GM19035 (cell line): ENCODE measurements around the gene PRKAR1B.
"Not testable (repeated sequence)": the region's sequence is repeated elsewhere in the genome, so short reads cannot be mapped to it uniquely, and the experiment has no call there.

Experiments
- ATAC-seq: cut with Tn5 transposase; IDR thresholded peaks from one replicate; pipeline ENCODE4 v1.9.1; 2021; ENCODE audit not compliant: unreplicated experiment

The PRKAR1B gene

GRCh38 chr7:757741-758163 is 30.7 kb upstream of the PRKAR1B start:
- ATAC-seq: no peak

DNA sequence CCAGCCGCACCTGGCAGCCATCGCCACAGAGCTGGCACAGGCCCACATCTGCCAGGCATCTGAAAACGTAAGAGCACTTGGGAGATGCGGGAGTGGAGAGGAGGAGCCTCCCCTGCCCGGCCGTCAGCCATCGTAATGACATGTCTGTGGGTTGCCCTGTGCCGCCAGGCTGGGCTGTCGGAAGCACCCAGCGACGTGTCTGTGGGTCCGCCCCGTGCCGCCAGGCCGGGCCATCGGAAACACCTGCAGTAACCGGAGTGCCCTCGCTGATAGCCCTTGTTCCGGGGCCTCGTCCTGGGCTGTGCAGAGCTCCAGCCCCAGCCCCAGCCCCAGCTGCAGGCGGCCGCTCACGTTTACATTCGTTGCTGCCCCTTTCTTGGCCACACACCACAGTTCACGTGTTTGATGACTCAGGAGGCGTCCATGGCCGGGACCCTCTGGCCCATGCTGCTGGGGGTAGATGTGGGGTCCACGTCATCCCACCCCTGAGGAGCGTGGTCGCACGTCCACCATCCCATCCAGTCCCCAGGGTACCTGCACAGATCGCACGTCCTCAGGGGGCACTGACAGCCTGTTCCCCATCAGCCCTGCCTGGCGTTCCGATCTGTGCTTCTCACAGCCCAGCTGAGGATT is 30.0 kb upstream of the PRKAR1B start:
- no peak for ATAC-seq

GRCh38 chr7:756231-756927 is 29.3 kb upstream of the PRKAR1B start:
- no peak for ATAC-seq

- no peak for ATAC-seq
These were observed 28.3 kb upstream of the PRKAR1B start for GRCh38 chr7:755413-755805.

GRCh38 chr7:754531-755412 is 27.7 kb upstream of the PRKAR1B start:
- ATAC-seq: no peak

DNA sequence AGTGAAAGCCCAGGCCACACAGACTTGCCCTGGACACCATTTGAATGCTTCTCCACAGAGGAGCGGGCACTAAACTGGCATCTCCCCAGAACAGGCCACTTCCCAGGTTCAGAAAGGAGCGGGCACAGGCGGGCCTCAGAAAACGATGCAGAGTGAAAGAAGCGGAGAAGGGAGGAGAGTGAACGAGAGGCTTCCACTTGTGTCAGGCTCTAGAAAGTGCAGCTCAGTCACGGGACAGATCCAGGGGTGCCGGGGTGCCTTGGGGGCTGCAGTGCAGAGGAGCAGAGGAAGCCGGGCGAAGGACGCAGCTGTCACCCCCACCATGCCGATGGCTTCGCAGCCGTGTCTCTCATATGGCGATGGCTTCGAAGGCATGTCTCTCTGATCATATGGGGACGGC is 26.1 kb upstream of the PRKAR1B start:
- no peak for ATAC-seq

GRCh38 chr7:752256-752655 is 25.2 kb upstream of the PRKAR1B start:
- ATAC-seq: not testable (repeated sequence)

DNA sequence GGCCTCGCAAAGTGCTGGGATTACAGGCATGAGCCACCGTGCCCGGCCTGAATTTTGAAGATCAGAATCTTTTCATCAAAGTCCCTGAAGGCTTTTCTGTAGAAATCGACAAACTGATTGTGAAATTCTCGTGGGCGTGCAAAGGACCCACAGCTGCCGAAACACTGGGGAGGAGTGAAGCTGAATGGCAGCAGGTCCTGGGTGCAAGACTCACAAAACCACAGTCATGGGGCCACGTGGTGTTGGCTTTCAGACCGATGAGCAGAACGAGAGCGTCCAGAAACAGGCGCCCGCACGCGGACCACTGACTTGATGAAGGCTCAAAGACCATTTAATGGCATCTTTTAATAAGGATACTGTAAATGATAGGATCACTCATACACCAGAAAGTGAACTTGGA is 24.7 kb upstream of the PRKAR1B start:
- no peak for ATAC-seq

DNA sequence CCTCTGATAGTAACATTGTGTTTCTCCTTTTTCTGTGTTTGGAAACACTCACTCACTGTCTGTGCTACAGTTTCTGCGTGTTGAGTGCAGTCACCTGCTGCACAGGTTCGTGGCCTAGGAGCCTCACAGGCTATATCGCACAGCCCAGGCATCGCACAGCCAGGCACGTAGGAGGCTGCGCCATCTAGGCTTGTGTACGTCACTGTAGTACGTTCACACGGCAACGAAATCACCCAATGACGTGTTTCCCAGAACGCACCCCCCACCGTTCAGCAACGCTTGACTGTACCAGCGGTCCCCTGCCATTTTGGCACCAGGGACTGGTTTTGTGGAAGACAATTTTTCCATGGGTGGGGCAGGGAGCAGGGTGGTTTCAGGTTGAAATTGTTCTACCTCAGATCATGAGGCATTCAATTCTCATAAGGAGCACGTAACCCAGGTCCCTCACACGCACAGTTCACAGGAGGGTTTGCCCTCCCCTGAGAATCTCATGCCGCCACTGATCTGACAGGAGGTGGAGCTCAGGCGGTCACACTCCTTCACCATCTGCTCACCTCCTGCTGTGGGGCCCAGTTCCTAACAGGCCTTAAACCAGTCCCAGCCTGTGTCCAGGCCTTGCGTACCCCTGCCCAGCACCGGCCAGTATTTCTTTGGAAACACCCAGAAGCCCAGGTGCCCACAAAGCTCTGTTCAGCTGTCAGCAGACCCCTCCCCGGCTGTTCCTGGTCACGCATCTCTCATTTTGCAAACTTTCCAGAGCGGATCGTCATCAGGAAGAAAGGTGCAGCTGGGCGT is 23.2 kb upstream of the PRKAR1B start:
- no peak for ATAC-seq

- no peak for ATAC-seq
These were observed 22.1 kb upstream of the PRKAR1B start for GRCh38 chr7:749140-749551.

- no peak for ATAC-seq
These were observed 21.4 kb upstream of the PRKAR1B start for GRCh38 chr7:748446-748845.

GRCh38 chr7:747186-747585 is 20.1 kb upstream of the PRKAR1B start:
- ATAC-seq: no peak

DNA sequence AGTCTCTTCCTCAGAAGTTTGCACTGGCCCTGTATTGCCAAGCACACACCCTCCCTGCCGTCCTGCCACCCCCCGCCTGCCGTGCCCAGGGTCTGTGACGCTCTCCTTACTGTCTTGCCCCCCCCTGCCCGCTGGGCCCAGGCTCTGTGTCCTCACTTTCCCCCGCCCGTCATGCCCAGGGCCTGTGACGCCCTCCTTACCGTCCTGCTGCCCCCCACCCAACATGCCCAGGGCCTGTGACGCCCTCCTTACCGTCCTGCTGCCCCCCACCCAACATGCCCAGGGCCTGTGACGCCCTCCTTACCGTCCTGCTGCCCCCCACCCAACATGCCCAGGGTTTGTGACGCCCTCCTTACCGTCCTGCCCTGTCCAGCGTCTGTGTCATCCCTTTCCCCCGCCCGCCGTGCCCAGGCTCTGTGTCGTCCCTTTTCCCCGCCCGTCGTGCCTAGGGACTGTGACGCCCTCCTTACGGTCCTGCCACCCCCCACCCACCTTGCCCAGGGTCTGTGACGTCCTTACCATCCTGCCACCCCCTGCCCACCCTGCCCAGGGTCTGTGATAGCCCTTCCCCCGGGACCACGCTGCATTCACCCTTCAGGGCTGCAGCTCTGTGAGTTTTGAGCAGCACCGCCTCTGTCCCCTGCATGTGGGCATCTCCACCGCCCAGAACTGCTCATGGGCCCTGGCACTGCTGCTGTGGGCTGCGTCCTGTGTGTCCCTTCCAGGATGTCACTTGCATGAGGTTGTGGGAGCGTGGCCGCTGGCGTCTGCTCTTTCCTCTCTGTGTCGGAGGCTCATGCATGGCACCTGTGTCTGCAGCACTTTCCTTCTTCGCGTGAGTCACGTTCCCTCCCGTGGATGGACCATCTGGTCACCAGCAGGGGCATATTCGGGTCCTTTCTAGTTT is 19.3 kb upstream of the PRKAR1B start:
- no peak for ATAC-seq

- no peak for ATAC-seq
These were observed 18.5 kb upstream of the PRKAR1B start for GRCh38 chr7:745431-746154.

GRCh38 chr7:744854-745430 is 17.9 kb upstream of the PRKAR1B start:
- no peak for ATAC-seq

- ATAC-seq: not testable (repeated sequence)
These were observed 17.0 kb upstream of the PRKAR1B start for GRCh38 chr7:744128-744520.

DNA sequence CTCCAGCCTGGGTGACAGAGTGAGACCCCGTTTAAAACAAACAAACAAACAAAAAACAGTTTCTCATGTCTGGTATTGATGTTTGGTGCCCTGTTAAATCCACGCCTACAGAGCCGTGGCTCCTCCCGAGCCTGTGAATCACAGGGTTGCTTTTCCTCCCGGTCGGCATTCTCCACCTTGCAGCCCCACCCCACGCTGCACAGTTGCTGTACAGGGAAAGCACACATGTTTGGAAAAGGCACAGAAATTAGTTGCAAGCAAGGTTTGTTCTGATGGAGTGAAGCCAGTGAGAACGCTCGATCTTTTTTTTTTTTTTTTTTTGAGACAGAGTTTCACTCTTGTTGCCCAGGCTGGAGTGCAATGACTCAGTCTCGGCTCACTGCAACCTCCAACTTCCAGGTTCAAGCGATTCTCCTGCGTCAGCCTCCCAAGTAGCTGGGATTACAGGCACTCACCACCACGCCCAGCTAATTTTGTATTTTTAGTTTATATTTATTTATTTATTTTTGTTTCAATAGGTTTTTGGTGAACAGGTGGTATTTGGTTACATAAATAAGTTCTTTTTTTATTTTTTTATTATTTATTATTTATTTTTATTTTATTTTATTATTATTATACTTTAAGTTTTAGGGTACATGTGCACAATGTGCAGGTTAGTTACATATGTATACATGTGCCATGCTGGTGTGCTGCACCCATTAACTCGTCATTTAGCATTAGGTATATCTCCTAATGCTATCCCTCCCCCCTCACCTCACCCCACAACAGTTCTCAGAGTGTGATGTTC is 16.5 kb upstream of the PRKAR1B start:
- not testable (repeated sequence) for ATAC-seq

DNA sequence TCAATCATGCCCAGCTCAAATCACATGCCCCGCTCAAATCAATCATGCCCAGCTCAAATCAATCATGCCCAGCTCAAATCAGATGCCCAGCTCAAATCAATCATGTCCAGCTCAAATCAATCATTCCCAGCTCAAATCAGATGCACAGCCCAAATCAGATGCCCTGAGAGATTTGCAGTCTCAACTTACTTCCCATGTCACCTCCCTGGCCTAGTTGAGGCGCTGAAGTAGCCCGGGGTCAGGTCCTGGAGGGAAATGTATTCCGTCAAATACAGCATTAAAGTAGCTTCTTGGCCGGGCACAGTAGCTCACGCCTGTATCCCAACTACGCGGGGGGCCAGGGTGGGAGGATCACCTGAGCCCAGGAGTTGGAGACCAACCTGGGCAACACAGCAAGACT is 15.7 kb upstream of the PRKAR1B start:
- no peak for ATAC-seq
